GM18909 (cell line): ENCODE measurements around the gene CRYL1.

Source experiments
- ATAC-seq: cut with Tn5 transposase; IDR thresholded peaks from one replicate; pipeline ENCODE4 v1.9.1; 2021; ENCODE audit warnings: mild to moderate bottlenecking; ENCODE audit not compliant: unreplicated experiment, poor library complexity

Gene CRYL1

DNA sequence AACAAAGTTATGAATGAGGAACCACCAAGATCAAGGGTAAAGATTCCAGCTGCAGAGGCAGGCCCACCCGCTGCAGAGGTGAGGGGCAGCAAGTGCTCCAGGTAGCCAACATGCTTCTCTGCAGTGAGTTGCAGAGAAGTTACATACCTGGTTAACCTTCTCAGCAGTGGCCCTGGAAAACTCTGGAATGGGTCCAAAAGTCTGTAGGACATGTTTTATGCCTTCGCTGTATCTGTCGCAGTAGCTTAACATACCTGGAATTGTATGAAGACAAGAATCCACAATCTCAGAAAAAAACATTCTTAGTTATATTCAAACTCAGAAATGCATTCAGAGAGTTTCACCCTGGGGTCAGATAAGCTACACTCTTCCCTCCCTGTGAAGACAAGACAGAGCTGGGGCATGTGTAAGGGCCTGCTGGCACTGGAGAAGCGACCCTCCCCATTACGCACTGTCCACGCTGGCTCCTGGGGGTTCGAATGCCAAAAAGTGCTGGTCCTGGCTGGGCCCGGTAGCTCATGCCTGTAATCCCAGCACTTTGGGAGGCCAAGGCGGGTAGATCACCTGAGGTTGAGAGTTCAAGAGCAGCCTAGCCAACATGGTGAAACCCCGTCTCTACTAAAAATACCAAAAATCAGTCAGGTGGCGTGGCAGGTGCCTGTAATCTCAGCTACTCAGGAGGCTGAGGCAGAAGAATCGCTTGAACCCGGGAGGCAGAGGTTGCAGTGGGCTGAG lies 121.0 kb downstream of the CRYL1 start:
- ATAC-seq, result no peak

- no peak for ATAC-seq
Measured at GRCh38 chr13:20403826-20404225, 121.8 kb downstream of the CRYL1 start.

GRCh38 chr13:20402881-20403280 lies 122.8 kb downstream of the CRYL1 start:
- no peak for ATAC-seq

- ATAC-seq, result no peak
Measured at GRCh38 chr13:20401931-20402856, 123.5 kb downstream of the CRYL1 start.

DNA sequence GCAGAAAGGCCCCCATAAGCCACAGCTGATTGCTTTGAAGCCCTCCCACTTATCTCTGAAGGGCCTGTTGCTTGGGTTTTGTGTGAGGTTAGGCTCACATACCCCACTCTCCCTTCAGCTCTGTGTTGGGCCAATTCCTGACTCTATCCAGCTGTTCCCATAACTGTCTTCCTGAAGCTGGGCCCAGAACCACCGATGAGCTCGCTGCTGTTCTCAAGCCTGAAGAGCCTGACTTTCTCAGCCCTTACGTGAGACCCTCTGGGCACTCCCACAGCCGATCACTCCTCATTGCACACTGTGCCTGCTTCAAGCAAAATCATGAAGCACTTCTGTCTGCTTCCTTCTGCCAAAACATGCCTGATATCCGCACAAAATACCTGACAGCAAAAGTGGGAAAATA lies 124.1 kb downstream of the CRYL1 start:
- ATAC-seq, result no peak

- no peak for ATAC-seq
Measured at GRCh38 chr13:20400774-20401173, 124.9 kb downstream of the CRYL1 start.

DNA sequence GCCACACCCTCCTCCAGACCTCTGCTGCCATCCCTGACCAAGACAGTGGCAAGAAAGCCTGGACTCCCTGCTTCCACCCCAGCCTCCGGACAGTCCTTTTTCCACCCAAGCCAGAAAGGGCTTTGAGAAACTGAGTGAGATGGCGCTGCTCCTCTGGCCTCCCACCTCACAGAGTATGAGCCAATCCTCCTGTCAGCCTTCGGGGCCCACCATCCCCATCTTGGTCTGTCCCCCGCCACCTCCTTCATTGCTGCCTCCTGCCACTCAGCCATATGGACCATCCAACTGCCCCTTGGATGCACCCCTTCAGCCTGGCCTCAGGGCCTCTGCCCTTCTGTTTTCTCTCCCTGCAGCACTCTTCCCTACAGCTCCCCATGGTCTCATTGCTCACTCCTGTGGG lies 125.7 kb downstream of the CRYL1 start:
- ATAC-seq, result no peak

- no peak for ATAC-seq
Measured at GRCh38 chr13:20399515-20399914, 126.1 kb downstream of the CRYL1 start.

- no peak for ATAC-seq
Measured at GRCh38 chr13:20398459-20398858, 127.2 kb downstream of the CRYL1 start.

DNA sequence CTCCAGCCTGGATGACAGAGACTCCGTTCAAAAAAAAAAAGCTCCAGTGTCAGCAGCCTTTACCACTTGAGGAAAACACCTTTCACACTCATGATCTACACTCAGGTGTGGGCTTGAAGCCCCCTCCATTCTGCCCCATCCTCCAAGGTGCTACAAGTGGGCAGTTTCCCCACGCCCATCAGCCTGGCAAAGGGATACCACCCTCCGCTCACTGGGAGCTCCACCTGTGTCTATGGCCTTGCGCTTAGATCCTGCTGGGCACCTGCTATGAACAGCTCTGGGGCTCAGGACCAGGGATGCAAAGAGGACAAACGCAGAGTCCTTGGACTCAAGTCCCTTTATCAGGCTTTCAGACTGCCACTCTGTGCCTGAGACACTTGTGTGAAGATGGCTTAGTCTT lies 127.8 kb downstream of the CRYL1 start:
- no peak for ATAC-seq

DNA sequence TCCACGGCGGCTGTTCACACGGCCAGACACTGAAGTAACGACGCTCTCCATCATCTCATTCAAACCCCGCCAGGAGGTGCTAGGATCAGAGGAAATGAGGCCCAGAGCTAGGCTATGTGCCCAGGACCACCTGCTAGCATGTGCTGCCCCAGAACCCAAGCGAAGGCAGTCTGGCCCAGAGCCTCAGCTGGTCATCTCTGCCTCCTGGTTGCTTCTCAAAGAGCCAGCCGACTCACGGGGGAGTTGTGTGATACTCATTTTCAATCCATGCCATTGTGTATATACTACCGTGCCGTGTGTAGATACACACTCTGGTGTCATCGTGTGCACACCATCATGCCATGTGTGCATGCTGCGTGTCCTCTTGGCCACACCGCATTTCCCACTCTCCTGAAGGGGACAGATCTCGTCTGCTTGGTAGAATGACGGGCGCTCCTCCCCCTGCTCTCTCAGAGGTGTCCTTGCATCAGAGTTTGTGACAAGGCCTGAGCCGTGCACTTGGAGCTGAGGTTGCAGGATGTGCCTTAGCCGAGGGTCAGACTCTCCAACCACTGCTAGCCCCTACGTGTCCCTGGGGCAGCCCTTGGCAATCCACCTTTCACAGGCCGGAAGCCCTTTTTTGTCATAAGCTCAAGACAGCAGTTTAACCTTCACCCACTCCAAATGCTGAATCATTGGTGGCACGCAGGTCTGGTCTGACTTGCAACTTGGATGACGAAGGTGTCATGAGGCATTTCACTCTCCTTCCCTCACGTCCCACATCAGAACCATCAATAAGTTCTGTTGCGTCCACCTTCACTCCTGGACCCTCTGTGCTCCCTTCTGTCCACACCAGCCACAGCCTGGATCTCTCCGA lies 130.4 kb downstream of the CRYL1 start:
- no peak for ATAC-seq

GRCh38 chr13:20394506-20394905 lies 131.2 kb downstream of the CRYL1 start:
- no peak for ATAC-seq

- no peak for ATAC-seq
Measured at GRCh38 chr13:20394169-20394501, 131.5 kb downstream of the CRYL1 start.

DNA sequence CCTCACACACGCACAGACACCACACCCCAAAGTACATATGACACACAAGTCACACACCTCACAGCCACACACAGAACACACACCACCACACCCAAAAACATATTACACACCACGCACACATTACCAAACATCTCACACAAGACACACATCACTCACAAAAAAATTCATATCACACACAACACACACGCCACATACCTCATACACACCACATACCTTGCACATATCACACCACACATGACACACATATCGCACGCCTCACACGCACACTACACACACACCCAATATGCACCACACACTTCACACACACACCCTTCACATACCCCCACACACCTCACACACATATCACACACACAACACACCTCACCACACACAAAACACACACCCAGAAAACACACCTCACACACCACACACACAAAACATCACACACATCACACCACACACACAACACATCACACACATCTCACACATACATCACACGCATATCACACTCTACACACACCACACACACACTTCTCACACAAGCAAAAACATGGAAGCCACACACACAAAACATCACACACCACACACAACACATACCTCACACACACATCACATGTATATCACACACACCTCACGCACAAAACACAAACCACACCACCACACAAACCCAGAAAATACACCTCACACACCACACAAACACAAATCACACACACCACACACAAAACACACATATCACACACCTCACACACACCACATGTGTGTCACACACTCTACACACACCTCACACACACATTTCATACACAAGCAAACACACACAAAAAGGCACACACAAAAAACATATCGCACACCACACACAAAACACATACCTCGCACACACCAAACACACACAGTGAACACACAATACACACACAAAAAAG lies 132.1 kb downstream of the CRYL1 start:
- no peak for ATAC-seq

GRCh38 chr13:20392530-20392929 lies 133.1 kb downstream of the CRYL1 start:
- no peak for ATAC-seq

DNA sequence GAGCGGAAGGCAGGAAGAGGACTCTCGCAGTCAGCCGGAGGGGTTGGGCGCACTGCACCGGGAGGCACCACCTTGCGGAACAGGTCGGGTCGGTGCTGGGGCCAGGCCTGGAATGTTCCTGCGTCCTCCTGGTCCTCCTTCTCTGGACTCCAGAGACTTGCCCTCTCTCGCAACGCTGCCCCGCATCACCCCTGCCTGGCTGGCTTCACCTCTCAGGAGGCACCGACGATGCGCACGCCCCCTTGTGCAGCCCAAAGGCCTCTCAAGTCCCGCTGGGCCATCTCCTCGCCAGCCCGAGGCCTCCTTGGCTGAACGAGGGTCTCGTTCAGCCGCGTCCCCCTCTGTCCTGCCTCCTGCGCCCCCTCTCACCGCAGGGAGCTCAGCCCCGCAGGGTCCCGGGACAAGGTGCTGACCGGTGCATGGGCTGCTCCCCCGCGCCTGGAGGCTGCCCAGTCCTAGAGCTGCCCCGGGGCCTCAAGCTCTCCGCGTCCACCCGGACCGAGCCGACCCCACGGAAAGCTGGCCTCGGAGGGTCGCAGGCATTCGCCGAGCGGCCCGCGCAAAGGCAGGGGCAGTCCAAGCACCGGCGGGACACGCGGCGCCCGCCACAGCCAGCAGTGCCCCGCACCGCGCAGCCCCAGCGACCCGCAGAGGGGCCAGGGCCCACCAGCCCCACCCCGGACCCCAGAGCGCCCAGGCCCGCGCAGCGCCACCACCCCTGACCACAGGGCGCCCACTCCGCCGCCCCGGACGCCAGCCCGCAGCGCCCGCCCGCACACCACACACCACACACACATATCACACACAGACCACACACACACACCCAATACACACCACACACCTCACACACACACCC lies 133.8 kb downstream of the CRYL1 start:
- ATAC-seq, result no peak

- ATAC-seq, result no peak
Measured at GRCh38 chr13:20390526-20391175, 135.0 kb downstream of the CRYL1 start.
